Central memory CD8-positive, alpha-beta T cell (primary cell): ENCODE data around the gene KREMEN1.
A peak's percentile ranks its signal among the peaks of the same experiment; 100 is the strongest.

Source experiments
- ATAC-seq: fragments of 150-1000 bp; cut with Tn5 transposase; replicated peaks from 2 replicates; pipeline ENCODE4 v1.10.0; 2022; ENCODE audit warnings: mild to moderate bottlenecking, moderate FRiP score, moderate number of reproducible peaks; ENCODE audit not compliant: poor library complexity, severe bottlenecking; ENCODE audit errors: extremely low read depth
- DNase-seq, 2 donors: peaks; one replicate each; pipeline ENCODE4 v3.0.0; 2021; ENCODE audit warnings: low spot score in 2 of 2
- H3K27ac Mint-ChIP-seq: one replicate; pipeline ENCODE4 v1.8.0; 2022; ENCODE audit warnings: low read depth, mild to moderate bottlenecking, moderate library complexity, mixed read lengths
- H3K27me3 Mint-ChIP-seq: one replicate; pipeline ENCODE4 v1.8.0; 2022; ENCODE audit warnings: mixed read lengths
- H3K36me3 Mint-ChIP-seq: one replicate; pipeline ENCODE4 v1.8.0; 2022; ENCODE audit warnings: mild to moderate bottlenecking, moderate library complexity, mixed read lengths; ENCODE audit not compliant: insufficient read depth
- H3K4me1 Mint-ChIP-seq: one replicate; pipeline ENCODE4 v1.8.0; 2022; ENCODE audit warnings: mixed read lengths
- H3K4me3 Mint-ChIP-seq: one replicate; pipeline ENCODE4 v1.8.0; 2022; ENCODE audit warnings: mild to moderate bottlenecking, moderate library complexity, mixed read lengths
- H3K9me3 Mint-ChIP-seq: one replicate; pipeline ENCODE4 v1.8.0; 2022; ENCODE audit warnings: mixed read lengths

The KREMEN1 gene

DNA sequence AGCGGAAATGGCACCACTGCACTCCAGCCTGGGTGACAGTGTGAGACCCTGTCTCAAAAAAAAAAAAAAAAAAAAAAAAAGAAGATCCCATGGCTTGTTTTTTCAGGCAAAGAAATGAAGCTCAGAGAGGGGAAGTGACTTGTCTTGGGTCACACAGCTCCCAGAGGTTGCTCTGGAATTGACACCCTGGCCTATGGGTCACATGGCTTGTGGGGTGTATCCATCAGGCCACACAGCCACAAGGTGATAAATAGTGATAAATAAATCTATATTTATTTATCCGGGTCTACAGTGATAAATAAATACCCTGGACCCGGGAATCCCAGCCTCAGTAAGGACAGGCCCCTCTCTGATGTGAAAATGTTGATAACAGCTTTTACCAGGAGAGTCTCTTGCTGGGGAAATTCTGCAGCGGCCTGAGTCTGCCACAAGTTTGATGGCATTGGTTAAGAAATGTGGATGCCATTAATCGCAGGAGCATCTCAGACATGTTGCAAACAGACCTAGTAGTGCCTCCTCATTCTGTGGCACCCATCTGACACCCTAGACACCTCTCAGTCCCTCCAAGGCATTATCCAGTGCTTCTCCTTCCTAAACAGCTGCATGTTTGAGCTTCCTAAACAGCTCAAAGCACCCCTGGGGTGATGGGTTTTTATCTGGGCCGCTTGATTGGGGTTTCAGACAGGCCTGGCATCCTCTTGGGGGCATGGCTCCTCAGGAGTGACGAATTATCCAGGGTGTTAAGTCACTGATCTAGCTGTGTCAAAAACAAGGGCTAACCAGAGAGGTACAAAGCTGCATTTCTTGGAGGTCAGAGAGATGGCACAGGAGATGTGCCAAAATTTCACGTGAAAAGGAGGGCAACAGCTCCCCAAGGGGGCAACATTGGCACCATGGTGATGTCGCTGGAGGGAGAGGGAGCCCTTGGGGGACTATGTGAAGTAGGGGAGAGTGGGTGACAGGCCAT is 130.9 kb downstream of the KREMEN1 start:
- DNase-seq = no peak
- no peaks in the 10 kb centered on the region for H3K9me3 Mint-ChIP-seq
- H3K27me3 Mint-ChIP-seq = peaks cover 8% of the 10 kb centered on the region
- no peak overlapping the region for H3K4me3 Mint-ChIP-seq
- no peak for ATAC-seq
- H3K36me3 Mint-ChIP-seq = peaks cover 3% of the 10 kb centered on the region
- no peak overlapping the region for H3K27ac Mint-ChIP-seq
- peaks cover 35% of the 10 kb centered on the region for H3K4me1 Mint-ChIP-seq

DNA sequence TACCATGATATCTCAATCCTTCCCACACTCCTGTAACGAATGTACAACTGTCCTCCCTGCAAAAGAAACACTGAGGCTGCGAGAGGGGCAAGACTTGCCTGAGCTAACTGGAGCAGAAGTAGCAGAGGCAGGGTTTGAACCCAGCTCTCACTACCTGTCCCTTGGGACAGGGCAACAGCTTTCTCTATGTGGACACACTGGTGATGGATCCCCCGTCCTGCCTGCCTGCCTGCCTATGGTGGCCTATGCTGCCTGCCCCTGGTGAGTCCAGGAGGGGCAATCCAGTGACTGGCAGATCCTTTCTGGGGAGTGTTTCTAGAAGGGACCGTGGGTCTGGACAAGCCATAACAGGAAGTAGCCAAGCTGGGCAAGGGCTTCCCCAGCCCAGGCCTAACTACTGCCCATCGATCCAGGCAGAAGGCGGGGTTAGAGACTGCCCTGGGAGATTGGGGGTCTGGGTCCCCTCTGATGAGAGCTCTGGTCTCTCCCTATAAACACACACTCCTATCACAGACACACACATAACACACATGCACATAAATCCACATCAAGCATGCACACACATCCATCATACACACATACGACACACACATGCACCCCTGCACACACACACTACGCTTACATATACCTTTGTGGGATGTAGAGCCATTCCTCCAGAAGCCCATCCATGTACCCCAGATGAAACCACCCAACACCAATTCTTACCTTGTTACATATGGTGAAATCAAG is 131.8 kb downstream of the KREMEN1 start:
- DNase-seq (no peak), ATAC-seq (no peak)
- no peak overlapping the region for H3K27ac Mint-ChIP-seq
- H3K27me3 Mint-ChIP-seq = peaks cover 8% of the 10 kb centered on the region
- H3K4me1 Mint-ChIP-seq = peaks cover 35% of the 10 kb centered on the region
- peaks cover 3% of the 10 kb centered on the region for H3K36me3 Mint-ChIP-seq
- H3K9me3 Mint-ChIP-seq = no peaks in the 10 kb centered on the region
- peak overlapping the region; percentile 66 for H3K4me3 Mint-ChIP-seq

DNA sequence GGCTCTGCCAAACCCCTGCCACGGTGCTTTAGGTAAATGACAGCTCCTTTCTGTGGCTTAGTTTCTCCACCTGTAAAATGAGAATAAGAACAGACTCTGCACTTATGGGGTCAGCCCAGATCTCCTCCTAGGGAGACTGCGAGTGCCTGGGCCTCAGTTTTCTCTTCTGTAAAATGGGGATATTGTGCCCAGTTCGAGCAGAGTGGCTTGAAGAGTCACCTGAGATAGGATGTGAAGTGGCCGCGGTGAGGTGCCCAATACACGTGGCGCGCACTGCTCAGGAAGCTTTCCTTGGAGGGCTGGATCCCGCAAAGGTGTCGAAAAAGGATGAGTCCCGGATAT is 132.4 kb downstream of the KREMEN1 start:
- DNase-seq = no peak
- peaks cover 35% of the 10 kb centered on the region for H3K4me1 Mint-ChIP-seq

DNA sequence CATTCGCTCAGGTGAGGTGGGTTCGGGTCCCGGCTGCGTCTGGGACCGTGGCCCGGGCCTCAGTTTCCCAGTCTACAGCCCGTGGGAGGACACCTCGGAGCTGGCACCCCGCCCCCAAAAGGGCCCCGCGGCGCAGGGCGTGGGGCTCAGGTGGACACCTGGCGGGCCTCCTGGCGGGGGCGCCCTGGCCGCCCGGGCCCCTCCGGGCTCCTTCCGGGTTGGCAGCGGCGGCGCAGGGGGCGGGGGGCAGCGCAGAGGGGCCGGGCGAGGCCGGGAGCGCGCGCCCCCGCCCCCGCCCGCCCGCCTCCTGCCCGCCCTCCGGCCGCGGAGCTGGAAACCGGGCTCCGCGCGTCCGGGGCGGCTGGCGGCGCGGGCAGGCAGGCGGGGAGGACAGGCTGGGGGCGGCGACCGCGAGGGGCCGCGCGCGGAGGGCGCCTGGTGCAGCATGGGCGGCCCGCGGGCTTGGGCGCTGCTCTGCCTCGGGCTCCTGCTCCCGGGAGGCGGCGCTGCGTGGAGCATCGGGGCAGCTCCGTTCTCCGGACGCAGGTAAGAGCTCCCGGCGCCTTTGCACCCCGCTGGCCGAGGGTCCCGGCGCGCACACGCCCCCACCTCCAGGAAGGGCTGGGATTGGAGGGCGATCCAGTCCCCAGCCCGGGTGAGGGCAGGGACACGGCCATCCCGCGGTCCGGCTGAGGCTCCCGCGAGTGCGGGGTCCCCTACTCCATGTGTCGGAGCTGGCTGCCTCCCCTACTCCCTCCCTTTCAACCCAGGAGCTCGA is 132.9 kb downstream of the KREMEN1 start, which contains the start of gene EMID1:
TSS of gene EMID1 (plus strand) at position 303 of the 778 bp plus-strand sequence. CDS start at position 446, 143 bp downstream.
- H3K36me3 Mint-ChIP-seq = peaks cover 2% of the 10 kb centered on the region
- H3K27ac Mint-ChIP-seq = peak within 1 kb of the TSS; percentile 85
- peak within 1 kb of the TSS; percentile 87 for H3K4me3 Mint-ChIP-seq
- peaks cover 8% of the 10 kb centered on the region for H3K27me3 Mint-ChIP-seq
- ATAC-seq (no peak), DNase-seq (no peak)
- H3K9me3 Mint-ChIP-seq = no peaks in the 10 kb centered on the region
- H3K4me1 Mint-ChIP-seq = peaks cover 35% of the 10 kb centered on the region

More for the DNA sequence above, 132.4 kb downstream of the KREMEN1 start:
- H3K36me3 Mint-ChIP-seq = peaks cover 3% of the 10 kb centered on the region
- no peaks in the 10 kb centered on the region for H3K9me3 Mint-ChIP-seq
- no peak overlapping the region for H3K27ac Mint-ChIP-seq
- peak overlapping the region; percentile 66 for H3K4me3 Mint-ChIP-seq
- ATAC-seq = no peak
- peaks cover 8% of the 10 kb centered on the region for H3K27me3 Mint-ChIP-seq

DNA sequence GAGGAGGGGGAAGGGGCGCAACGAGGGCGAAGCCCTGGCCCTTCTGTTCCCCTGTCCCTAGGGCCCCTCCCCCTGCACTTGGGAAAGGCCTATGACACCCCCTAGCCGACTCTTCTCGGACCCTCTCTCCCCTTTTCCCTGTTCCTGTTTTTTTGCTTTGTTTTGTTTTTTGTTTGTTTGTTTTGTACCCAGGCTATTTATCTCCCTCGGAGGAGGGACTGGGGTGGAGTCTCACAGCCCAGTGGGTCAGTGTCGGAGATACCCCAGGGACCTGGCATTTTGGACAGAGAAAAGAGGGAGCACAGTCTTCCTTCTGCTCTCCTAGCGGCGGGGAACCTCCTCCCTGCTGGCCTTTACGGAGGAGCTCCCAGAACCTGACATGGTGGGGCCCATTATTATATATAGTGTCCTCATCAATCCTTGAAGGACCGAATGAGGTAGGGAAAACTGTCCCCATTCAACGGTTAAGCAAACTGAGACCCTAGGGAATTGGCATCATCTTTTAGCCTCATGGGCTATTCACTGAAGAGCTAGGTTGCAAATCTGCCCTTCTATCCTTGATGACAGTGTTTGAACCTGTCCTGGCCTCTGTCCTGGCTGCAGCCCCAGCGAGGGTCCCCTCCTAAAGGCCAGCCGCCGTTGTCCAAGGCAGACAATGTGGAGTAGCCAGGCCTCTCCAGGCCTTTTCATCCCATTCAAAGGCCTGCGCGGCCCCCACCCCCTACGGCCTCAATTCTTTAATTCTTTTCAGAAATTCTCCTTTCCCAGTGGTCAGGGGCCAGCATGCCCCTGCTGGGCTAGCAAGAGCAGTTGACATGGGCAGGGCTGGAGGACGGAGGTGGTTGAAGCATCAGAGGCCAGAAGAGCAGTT is 133.8 kb downstream of the KREMEN1 start:
- Mint-ChIP-seq H3K4me3 (peak overlapping the region; percentile 87), H3K9me3 (no peaks in the 10 kb centered on the region), H3K4me1 (peaks cover 29% of the 10 kb centered on the region), H3K36me3 (peaks cover 2% of the 10 kb centered on the region), H3K27ac (peak overlapping the region; percentile 85), H3K27me3 (peaks cover 8% of the 10 kb centered on the region)
- ATAC-seq (no peak), DNase-seq (no peak)

DNA sequence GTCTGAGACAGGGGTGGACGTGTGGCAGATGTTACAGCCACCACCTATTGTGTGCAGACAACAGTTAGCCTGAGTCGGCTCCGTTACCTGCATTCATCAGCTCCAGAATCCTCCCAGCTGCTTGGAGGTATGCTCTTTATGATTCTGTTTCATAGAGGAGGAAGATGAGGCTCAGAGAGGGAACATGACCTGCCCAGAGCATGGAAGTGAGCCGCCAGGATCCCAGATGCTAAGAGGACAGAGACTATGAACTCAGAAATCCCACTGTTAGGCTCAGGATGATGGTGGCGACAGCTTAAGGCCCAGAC is 134.4 kb downstream of the KREMEN1 start:
- DNase-seq = no peak
- Mint-ChIP-seq H3K9me3 (no peaks in the 10 kb centered on the region), H3K36me3 (peaks cover 2% of the 10 kb centered on the region), H3K4me1 (peaks cover 23% of the 10 kb centered on the region), H3K27me3 (peaks cover 8% of the 10 kb centered on the region), H3K4me3 (no peak overlapping the region), H3K27ac (no peak overlapping the region)
- ATAC-seq = no peak

DNA sequence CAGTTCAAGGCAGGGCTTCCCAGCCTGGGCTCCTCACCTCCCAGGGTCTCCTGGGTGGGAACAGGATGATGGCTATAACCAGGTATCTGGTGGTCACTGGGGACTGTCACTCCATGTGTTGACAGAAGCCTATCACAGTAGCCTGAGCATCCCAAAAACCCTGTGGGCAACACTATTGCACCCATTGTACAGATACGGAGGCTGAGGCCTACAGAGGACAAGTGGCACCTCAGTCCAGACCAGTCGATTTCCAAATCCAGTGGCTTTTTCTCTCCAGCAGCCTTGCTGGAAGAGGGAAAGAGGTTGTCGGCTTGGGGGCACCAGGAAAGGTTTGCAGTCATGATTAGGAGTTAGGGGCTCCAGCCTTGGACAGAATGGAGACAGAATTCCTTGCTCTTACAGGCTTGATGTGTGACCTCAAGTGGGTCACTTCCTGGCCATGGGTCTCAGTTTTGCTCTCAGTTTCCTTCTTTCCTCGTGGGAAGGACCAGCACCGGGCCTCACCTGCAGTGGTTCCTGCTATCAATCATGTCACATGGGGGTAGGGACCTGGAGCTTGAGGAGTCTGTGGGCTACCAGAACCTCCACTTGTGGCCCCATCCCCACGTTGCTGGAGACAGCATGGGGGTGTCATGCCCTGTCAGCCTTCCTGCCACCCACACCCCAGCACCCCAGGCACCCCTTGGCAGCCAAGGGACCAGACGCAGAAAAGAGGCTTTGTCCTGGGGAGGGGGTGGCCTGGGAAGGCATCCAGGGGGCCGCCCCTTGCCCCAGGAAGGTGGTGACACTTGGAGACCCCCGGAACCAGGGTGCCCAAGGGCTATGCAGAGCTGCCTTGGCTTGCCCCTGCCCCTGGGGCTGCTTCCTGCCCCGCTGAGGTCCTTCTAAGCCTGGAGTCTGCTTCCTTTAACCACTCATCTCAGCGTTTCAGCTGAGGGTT is 135.0 kb downstream of the KREMEN1 start:
- H3K4me3 Mint-ChIP-seq = no peak overlapping the region
- peaks cover 2% of the 10 kb centered on the region for H3K36me3 Mint-ChIP-seq
- no peak overlapping the region for H3K27ac Mint-ChIP-seq
- DNase-seq (no peak), ATAC-seq (no peak)
- H3K27me3 Mint-ChIP-seq = peaks cover 8% of the 10 kb centered on the region
- no peaks in the 10 kb centered on the region for H3K9me3 Mint-ChIP-seq
- H3K4me1 Mint-ChIP-seq = peaks cover 17% of the 10 kb centered on the region

DNA sequence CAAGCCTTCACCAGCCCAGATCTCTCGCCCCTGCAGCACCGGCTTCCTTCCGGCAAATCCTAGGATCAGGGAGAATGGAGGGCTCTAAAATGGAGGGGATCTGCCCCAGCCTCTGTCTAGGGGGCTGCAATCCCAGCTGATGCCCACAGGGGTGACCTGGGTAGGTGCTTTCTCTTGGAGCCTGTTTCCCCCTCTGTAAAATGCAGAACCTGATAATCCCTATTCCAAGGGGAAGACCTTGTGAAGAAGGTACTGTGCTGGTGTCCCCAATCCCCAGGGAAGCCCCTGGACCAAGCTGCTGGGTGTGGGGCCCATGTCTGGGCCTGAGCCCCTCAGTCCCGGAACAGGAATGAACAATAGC is 135.6 kb downstream of the KREMEN1 start:
- DNase-seq (no peak), ATAC-seq (no peak)
- Mint-ChIP-seq H3K36me3 (peaks cover 2% of the 10 kb centered on the region), H3K9me3 (no peaks in the 10 kb centered on the region), H3K4me3 (no peak overlapping the region), H3K27me3 (peaks cover 8% of the 10 kb centered on the region), H3K4me1 (peaks cover 12% of the 10 kb centered on the region), H3K27ac (no peak overlapping the region)

DNA sequence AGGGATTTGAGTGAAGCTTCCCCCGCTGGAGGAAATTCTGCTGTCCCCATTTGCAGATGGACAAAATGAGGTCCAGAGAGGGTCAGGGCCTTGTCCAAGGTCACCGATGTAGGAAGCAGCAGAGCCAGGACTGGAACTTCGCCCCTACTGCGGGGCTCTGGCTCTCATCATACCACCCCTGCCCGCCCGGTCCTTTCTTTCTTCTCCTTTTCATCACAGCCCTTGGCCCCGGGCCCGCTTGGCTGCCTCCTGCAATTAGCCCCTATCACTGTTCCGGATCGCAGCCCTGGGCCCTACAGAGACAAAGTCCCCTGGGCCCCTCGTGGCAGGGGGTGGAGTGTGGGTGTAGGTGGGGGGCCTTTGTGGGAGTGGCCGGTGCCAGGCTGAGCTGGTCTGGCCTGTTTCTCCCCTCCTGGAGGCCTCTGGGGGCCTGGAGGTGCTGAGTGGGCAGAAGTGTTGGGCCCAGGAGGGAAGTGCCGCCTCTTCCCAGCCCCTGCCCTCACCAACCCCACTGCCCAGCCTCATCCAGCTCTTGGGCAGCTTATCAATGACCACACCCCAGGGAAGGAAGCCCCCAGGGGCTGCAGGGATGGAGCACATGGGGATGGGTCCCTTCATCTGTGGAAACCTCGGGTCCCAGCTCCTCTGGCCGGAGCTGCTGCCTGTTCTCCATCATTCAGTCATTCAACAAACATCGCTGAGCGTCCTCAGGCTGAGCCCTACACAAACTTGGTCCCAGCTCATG is 136.2 kb downstream of the KREMEN1 start:
- no peaks in the 10 kb centered on the region for H3K9me3 Mint-ChIP-seq
- H3K4me3 Mint-ChIP-seq = no peak overlapping the region
- peaks cover 2% of the 10 kb centered on the region for H3K36me3 Mint-ChIP-seq
- ATAC-seq (no peak), DNase-seq (no peak)
- H3K4me1 Mint-ChIP-seq = peaks cover 8% of the 10 kb centered on the region
- no peak overlapping the region for H3K27ac Mint-ChIP-seq
- peaks cover 8% of the 10 kb centered on the region for H3K27me3 Mint-ChIP-seq

DNA sequence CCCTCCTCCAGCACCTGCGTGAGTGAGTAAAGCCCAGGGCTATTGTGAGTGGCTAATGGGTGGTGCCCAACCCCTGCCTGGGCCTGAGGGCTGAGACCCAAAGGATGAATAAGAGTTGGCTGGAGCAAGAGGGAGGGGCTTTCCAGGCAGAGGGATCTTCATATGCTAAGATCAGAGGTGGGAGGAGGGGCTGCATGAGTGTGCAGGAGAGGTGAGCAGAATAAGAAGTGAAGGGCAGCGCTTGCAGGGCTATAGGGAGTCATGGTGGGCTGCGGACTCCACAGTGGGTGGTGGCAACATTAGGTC is 136.7 kb downstream of the KREMEN1 start:
- peaks cover 8% of the 10 kb centered on the region for H3K27me3 Mint-ChIP-seq
- ATAC-seq (no peak), DNase-seq (no peak)
- H3K9me3 Mint-ChIP-seq = no peaks in the 10 kb centered on the region
- H3K27ac Mint-ChIP-seq = no peak overlapping the region
- H3K4me3 Mint-ChIP-seq = no peak overlapping the region
- peaks cover 2% of the 10 kb centered on the region for H3K36me3 Mint-ChIP-seq
- peaks cover 5% of the 10 kb centered on the region for H3K4me1 Mint-ChIP-seq

DNA sequence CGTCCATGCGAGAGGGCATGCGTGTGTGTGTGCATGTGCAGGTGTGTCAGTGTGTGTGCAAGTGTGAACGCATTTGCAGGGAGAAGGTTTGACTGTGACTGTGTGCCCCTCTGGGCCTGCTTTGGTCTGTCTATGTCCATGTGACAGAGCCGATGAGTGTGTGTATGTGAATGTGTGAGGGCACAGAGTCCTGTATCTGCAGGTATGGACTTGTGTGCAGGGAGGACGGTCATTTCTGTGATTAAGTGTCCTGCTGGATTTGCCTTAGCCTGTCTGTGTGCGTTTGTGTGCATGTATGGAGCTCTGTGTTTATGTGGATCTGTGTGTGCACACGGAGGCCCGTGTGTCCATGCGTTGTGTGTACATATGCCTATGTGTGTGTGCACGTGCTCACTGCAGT is 138.2 kb downstream of the KREMEN1 start:
- no peak overlapping the region for H3K27ac Mint-ChIP-seq
- H3K27me3 Mint-ChIP-seq = peaks cover 8% of the 10 kb centered on the region
- no peak overlapping the region for H3K4me3 Mint-ChIP-seq
- H3K9me3 Mint-ChIP-seq = no peaks in the 10 kb centered on the region
- no peaks in the 10 kb centered on the region for H3K36me3 Mint-ChIP-seq
- H3K4me1 Mint-ChIP-seq = peaks cover 5% of the 10 kb centered on the region
- DNase-seq (no peak), ATAC-seq (no peak)
